ENCODE measurements around the gene RUBCNL.
"Not testable (repeated sequence)": the region's sequence is repeated elsewhere in the genome, so short reads cannot be mapped to it uniquely, and the experiment has no call there.

DNA sequence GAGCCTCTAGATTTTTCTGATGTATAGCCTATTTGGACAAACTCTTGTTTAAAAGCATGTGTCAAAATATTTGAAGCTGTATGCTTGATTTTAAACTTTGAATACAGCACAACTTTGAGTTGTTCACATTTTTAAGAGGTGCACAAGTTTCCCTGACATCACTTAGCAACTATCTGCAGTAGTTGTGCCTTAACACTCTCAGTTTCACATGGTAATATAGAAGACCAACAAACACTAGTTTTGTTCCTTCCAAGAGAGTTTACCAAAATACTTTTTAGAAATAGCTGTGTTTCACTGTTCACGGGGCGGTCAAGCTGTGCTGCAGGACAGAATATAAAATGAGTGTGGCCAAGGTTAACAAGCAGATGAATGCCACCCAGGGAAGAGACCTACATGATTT lies 42.5 kb upstream of the RUBCNL start:
- TF ChIP-seq MXI1 (IDR thresholded peaks at IDR 0.05; ENCODE audit: borderline replicate concordance, low read depth, low read length); RCOR1 (IDR thresholded peaks at IDR 0.05; ENCODE audit: insufficient replicate concordance, low read length); CEBPB (IDR thresholded peaks at IDR 0.05; ENCODE audit: low read depth, low read length); RFX5 (IDR thresholded peaks at IDR 0.05; ENCODE audit: low read depth, low read length); NFE2L2 (IDR thresholded peaks at IDR 0.05; ENCODE audit: low read depth, low read length); POLR2A (IDR thresholded peaks at IDR 0.05; ENCODE audit: low read depth, low read length); RAD21 (IDR thresholded peaks at IDR 0.05; ENCODE audit: low read length); CHD1 (IDR thresholded peaks at IDR 0.05; ENCODE audit: low read depth, low read length); BHLHE40 (IDR thresholded peaks at IDR 0.05; ENCODE audit: low read depth, low read length); FOS (IDR thresholded peaks at IDR 0.05; ENCODE audit: low read depth, low read length): not testable (repeated sequence)
- TF ChIP-seq, protein P1, sequence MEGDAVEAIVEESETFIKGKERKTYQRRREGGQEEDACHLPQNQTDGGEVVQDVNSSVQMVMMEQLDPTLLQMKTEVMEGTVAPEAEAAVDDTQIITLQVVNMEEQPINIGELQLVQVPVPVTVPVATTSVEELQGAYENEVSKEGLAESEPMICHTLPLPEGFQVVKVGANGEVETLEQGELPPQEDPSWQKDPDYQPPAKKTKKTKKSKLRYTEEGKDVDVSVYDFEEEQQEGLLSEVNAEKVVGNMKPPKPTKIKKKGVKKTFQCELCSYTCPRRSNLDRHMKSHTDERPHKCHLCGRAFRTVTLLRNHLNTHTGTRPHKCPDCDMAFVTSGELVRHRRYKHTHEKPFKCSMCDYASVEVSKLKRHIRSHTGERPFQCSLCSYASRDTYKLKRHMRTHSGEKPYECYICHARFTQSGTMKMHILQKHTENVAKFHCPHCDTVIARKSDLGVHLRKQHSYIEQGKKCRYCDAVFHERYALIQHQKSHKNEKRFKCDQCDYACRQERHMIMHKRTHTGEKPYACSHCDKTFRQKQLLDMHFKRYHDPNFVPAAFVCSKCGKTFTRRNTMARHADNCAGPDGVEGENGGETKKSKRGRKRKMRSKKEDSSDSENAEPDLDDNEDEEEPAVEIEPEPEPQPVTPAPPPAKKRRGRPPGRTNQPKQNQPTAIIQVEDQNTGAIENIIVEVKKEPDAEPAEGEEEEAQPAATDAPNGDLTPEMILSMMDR (conservative IDR thresholded peaks at IDR 0.05; ENCODE audit: low read depth, low read length) = not testable (repeated sequence)
- TF ChIP-seq, protein P2, sequence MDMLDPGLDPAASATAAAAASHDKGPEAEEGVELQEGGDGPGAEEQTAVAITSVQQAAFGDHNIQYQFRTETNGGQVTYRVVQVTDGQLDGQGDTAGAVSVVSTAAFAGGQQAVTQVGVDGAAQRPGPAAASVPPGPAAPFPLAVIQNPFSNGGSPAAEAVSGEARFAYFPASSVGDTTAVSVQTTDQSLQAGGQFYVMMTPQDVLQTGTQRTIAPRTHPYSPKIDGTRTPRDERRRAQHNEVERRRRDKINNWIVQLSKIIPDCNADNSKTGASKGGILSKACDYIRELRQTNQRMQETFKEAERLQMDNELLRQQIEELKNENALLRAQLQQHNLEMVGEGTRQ (IDR thresholded peaks at IDR 0.05; ENCODE audit: low read depth, low read length) = not testable (repeated sequence)
- TF ChIP-seq, protein P3, sequence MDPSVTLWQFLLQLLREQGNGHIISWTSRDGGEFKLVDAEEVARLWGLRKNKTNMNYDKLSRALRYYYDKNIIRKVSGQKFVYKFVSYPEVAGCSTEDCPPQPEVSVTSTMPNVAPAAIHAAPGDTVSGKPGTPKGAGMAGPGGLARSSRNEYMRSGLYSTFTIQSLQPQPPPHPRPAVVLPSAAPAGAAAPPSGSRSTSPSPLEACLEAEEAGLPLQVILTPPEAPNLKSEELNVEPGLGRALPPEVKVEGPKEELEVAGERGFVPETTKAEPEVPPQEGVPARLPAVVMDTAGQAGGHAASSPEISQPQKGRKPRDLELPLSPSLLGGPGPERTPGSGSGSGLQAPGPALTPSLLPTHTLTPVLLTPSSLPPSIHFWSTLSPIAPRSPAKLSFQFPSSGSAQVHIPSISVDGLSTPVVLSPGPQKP (IDR thresholded peaks at IDR 0.05; ENCODE audit: borderline replicate concordance, low read depth, low read length) = not testable (repeated sequence)

Data from IMR-90 (cell line).